ENCODE data around the gene KIRREL3.

DNA sequence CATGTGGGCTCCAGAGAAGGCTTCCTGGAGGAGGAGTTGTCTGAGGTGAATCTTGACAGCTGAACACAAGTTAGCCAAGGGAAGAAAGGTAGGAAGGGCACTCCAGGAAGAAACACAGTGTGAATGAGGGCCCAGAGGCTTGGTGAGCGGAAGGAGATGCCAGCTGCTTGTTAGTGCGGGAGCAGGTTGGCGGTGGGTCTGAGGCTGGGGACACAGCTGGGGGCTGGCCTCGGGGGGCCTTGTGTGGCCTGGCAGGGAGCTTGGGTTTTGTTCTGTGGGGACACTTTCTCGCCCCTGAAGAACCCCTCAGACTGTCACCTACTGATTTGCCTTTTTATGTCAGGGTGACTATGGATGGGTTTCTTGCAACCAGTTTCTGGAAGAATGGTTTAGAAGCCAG is 485.1 kb downstream of the KIRREL3 start:
- TF ChIP-seq CTCF (IDR thresholded peaks at IDR 0.05; ENCODE audit: insufficient read depth, low read length, poor library complexity, severe bottlenecking): no peak
- no peak for TF ChIP-seq EZH2phosphoT487 (conservative IDR thresholded peaks at IDR 0.05; ENCODE audit: low read length)

Measured in SU-DHL-6 (cell line).